Neural progenitor cell (in vitro differentiated cells): Measurements from ENCODE around the gene DCAF5.

Experiments
- EZH2phosphoT487 ChIP-seq: fragments of 200-600 bp; sonication (generic); IDR thresholded peaks from 2 replicates; pipeline ENCODE4 v1.6.1; 2017; ENCODE audit warnings: antibody characterized with exemption
- TF ChIP-seq, protein P1 (sequence below): fragments of 200-600 bp; sonication (generic); IDR thresholded peaks from 2 replicates; pipeline ENCODE4 v1.5.1; 2017; ENCODE audit warnings: antibody characterized with exemption, mild to moderate bottlenecking

DNA sequence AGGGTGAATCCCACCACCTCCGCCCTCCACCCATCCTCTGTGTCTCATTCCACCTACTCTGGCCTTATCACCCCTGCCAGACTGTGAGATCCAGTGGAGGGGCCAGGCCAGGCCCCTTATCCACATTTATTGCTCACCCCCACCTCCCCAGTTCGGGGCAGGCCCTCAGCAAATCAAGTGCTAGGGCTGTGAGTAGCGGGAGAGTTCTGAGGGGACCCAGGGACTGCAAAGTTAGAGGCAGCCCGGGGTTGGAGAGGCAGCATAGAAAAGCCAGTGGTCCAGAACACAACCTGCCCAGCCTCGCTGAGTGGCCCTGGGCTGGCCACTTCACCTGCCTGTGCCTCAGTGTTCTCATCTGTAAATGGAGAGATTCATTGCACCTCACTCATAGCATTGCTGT lies 146.6 kb downstream of the DCAF5 start:
- TF ChIP-seq, protein P1, sequence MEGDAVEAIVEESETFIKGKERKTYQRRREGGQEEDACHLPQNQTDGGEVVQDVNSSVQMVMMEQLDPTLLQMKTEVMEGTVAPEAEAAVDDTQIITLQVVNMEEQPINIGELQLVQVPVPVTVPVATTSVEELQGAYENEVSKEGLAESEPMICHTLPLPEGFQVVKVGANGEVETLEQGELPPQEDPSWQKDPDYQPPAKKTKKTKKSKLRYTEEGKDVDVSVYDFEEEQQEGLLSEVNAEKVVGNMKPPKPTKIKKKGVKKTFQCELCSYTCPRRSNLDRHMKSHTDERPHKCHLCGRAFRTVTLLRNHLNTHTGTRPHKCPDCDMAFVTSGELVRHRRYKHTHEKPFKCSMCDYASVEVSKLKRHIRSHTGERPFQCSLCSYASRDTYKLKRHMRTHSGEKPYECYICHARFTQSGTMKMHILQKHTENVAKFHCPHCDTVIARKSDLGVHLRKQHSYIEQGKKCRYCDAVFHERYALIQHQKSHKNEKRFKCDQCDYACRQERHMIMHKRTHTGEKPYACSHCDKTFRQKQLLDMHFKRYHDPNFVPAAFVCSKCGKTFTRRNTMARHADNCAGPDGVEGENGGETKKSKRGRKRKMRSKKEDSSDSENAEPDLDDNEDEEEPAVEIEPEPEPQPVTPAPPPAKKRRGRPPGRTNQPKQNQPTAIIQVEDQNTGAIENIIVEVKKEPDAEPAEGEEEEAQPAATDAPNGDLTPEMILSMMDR, result no peak
- no peak for TF ChIP-seq EZH2phosphoT487
